Measurements from ENCODE around the gene RSRP1. TPM values are rescaled to one million over a fixed set of nuclear protein-coding genes. Genes with fewer than 3 reads are reported as not detected.
A peak's percentile ranks its signal among the peaks of the same experiment; 100 is the strongest.

Gene RSRP1
- polyA plus RNA-seq, 2 of the 4 experiments (the other 2 are of a cell fraction): 34.5 to 50.6 TPM

DNA sequence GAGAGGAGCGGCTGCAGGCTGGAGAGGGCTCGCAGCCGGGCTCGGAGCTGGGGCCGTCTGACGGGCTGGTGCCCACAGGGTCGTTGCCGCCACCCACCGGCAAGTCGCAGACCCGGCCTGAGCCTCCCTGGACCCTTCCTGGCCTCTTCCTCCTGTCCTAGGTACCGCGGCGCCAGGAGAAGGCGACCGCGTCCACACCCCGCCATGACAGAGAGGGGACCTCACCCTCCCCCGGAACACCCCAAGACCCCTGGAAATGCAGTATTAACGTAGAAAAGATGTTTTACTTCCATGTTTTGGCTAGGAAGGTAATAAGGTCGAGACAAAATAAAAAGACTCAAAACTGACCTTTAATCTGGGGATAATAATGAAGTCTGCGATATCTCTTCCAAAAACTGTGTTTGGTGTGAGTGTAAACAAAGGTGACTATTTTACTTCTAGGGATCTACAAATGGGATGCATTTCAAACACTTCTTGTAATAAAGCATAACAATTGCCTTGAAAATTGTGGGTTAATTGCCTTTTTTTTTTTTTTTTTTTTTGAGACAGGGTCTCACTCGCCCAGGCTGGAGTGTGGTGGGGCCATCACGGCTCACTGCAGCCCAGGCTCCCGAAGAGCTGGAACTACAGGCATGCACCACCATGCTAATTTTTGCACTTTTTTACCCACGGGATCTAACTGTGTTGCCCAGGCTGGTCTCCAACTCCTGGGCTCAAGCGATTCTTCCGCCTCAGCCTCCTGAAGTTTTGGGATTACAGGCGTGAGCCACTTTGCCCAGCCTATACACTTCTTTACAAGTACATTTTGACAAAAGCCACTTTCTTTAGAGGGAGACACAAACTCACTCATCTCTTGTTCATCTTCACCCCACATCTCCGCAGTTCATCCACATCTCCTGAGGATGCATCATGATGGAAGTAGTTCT lies 838 bp upstream of the RSRP1 start:
- peak overlapping the region; percentile 89 for H3K4me3 ChIP-seq
- ATAC-seq: peak in 1 of 2 experiments; percentile 92; a peak in 5 of 6 replicates
- WGBS (ENCODE audit: missing lambda C conversion rate): 71% methylated on average over 12 of the region's 30 CpGs
- no peak for DNase-seq (ENCODE audit: low read depth in 1 of 2, low spot score in 1 of 2)
- POLR2A ChIA-PET: interaction anchor here (0.5 to 1.4 kb wide), 16 partner anchors 8 to 571 kb away, joined by 3 to 36 read pairs (median 4); partner anchors contain the start of genes CLIC4, MACO1 and SYF2
- CTCF ChIA-PET: interaction anchor here (1.0 kb wide), 1 partner anchor 9 kb away, joined by 3 read pairs; no protein-coding TSS in a partner anchor
- peaks cover 14% of the 10 kb centered on the region; the same call in 2 of the 3 replicates for H3K4me1 ChIP-seq
- peak overlapping the region; percentile 83 for H3K4me2 ChIP-seq
- H3K27ac ChIP-seq: peak overlapping the region; percentile 98 to 99
- no peaks in the 10 kb centered on the region for H3K9me3 ChIP-seq
- FAIRE-seq: no peak
- TF ChIP-seq RCOR1 (IDR thresholded peaks at IDR 0.05; ENCODE audit: low read depth, low read length) (no peak), ZSCAN20 (CRISPR knock-in tag; IDR thresholded peaks at IDR 0.05) (no peak), ELK1 (IDR thresholded peaks at IDR 0.05; ENCODE audit: low read depth, low read length) (no peak), GATA3 (IDR thresholded peaks at IDR 0.05; ENCODE audit: borderline replicate concordance) (no peak)

DNA sequence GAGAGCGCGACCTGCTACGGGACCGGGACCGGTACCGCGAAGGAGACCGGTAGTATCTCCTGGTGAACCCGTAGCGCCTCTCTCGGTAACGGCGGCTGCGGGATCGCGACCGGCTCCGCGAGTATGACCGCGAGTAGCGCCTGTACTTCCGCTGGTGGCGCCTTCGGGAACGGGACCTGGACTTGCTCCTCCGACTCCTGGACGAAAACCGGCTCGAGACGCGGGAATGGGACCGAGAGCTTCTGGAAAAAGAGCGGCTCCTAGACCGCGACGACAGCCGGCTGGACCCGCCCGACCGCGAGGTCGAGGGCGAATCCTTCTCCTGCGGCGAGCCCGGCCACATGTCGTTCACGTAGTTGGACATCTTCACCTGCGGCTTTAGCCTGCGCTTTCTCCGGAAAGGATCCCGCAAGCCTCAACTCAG lies 642 bp downstream of the RSRP1 start:
- peaks cover 14% of the 10 kb centered on the region; the same call in 2 of the 3 replicates for H3K4me1 ChIP-seq
- CTCF ChIA-PET: no interaction called here

DNA sequence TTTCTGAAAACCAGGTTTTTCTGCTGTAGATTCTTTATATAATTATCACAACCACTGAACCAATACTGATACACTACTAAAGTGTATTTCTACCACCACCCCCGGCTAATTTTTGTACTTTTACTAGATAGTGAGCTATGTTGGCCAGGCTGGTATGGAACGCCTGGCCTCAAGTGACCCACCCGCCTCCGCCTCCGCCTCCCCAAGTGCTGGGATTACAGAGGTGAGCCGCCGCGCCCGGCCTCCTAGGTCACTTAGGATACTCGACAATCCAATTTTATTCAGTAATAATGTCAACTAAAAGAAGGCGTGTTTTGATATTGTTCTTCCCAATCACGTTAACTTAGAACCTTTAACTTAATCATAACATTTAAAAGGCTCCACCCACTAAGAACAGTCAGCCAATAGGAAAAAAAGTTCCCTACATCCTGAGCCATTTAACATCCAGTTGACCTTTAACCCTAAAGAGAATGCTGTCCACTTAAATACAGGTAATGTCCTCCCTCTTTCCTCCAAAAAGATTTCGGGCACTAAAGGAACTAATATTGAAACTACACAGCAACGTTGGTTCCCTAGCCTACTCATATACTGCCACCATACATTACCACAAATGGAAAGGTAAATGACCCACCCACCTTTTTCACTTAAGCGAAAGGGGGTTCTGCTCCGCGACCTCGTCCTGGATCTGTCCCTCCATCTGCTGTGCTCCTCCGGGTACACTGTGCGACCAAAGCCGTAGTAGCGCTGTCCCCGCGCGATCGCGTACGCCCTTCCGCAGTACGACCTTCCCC lies 1.2 kb downstream of the RSRP1 start:
- FAIRE-seq (no peak), ATAC-seq (peak; percentile 1 to 39; a peak in 3 of 6 replicates), DNase-seq (ENCODE audit: low read depth in 1 of 2, low spot score in 1 of 2) (peak; percentile 49 to 50)
- peak overlapping the region; percentile 98 to 99 for H3K27ac ChIP-seq
- peak overlapping the region; percentile 97 for H3K4me2 ChIP-seq
- H3K4me3 ChIP-seq: peak overlapping the region; percentile 89
- ChIA-PET POLR2A (no interaction called here), CTCF (no interaction called here)
- TF ChIP-seq FOXS1 (CRISPR knock-in tag; IDR thresholded peaks at IDR 0.05): no peak
- TF ChIP-seq MAZ (IDR thresholded peaks at IDR 0.05; ENCODE audit: borderline replicate concordance, low read depth, low read length): no peak
- no peak for TF ChIP-seq MYC (IDR thresholded peaks at IDR 0.05; ENCODE audit: borderline replicate concordance, low read length)
- TF ChIP-seq, protein P1, sequence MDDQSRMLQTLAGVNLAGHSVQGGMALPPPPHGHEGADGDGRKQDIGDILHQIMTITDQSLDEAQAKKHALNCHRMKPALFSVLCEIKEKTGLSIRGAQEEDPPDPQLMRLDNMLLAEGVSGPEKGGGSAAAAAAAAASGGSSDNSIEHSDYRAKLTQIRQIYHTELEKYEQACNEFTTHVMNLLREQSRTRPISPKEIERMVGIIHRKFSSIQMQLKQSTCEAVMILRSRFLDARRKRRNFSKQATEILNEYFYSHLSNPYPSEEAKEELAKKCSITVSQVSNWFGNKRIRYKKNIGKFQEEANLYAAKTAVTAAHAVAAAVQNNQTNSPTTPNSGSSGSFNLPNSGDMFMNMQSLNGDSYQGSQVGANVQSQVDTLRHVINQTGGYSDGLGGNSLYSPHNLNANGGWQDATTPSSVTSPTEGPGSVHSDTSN (IDR thresholded peaks at IDR 0.05): no peak
- TF ChIP-seq SMC3 (IDR thresholded peaks at IDR 0.05): no peak
- no peak for TF ChIP-seq NR3C1 (IDR thresholded peaks at IDR 0.05)
- TF ChIP-seq JUN (IDR thresholded peaks at IDR 0.05): no peak
- TF ChIP-seq, protein P2, sequence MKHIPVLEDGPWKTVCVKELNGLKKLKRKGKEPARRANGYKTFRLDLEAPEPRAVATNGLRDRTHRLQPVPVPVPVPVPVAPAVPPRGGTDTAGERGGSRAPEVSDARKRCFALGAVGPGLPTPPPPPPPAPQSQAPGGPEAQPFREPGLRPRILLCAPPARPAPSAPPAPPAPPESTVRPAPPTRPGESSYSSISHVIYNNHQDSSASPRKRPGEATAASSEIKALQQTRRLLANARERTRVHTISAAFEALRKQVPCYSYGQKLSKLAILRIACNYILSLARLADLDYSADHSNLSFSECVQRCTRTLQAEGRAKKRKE (CRISPR knock-in tag; IDR thresholded peaks at IDR 0.05; ENCODE audit: low read depth): no peak
- TF ChIP-seq RAD21 (conservative IDR thresholded peaks at IDR 0.05 in 1 of 2, IDR thresholded peaks at IDR 0.05 in 1 of 2): no peak
- 30% methylated on average over 20 of the region's 30 CpGs for WGBS (ENCODE audit: missing lambda C conversion rate)
- peaks cover 17% of the 10 kb centered on the region; the same call in 2 of the 3 replicates for H3K4me1 ChIP-seq
- no peaks in the 10 kb centered on the region for H3K9me3 ChIP-seq

More for the DNA sequence above, 642 bp downstream of the RSRP1 start:
- FAIRE-seq (no peak), ATAC-seq (peak; percentile 11 to 22; a peak in 5 of 6 replicates), DNase-seq (ENCODE audit: low read depth in 1 of 2, low spot score in 1 of 2) (no peak)
- Histone ChIP-seq H3K9me3 (no peaks in the 10 kb centered on the region), H3K27ac (peak overlapping the region; percentile 98 to 99), H3K4me3 (peak overlapping the region; percentile 89), H3K4me2 (peak overlapping the region; percentile 97)
- no peak for TF ChIP-seq ZFP36 (IDR thresholded peaks at IDR 0.05; ENCODE audit: borderline replicate concordance, partially characterized antibody)
- TF ChIP-seq, protein P3, sequence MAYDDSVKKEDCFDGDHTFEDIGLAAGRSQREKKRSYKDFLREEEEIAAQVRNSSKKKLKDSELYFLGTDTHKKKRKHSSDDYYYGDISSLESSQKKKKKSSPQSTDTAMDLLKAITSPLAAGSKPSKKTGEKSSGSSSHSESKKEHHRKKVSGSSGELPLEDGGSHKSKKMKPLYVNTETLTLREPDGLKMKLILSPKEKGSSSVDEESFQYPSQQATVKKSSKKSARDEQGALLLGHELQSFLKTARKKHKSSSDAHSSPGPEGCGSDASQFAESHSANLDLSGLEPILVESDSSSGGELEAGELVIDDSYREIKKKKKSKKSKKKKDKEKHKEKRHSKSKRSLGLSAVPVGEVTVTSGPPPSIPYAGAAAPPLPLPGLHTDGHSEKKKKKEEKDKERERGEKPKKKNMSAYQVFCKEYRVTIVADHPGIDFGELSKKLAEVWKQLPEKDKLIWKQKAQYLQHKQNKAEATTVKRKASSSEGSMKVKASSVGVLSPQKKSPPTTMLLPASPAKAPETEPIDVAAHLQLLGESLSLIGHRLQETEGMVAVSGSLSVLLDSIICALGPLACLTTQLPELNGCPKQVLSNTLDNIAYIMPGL (CRISPR knock-in tag; IDR thresholded peaks at IDR 0.05; ENCODE audit: borderline replicate concordance): no peak
- TF ChIP-seq, protein P2 (CRISPR knock-in tag; IDR thresholded peaks at IDR 0.05; ENCODE audit: low read depth): no peak
- no peak for TF ChIP-seq FOSL2 (IDR thresholded peaks at IDR 0.05)
- TF ChIP-seq FOSL2 (CRISPR knock-in tag; IDR thresholded peaks at IDR 0.05): no peak
- no peak for TF ChIP-seq TFCP2L1 (CRISPR knock-in tag; IDR thresholded peaks at IDR 0.05)
- POLR2A ChIA-PET: interaction anchor here (1.0 to 1.4 kb wide), 4 partner anchors 14 to 502 kb away, joined by 6 to 36 read pairs (median 8); partner anchors contain the start of genes CLIC4, MACO1 and SYF2
- WGBS (ENCODE audit: missing lambda C conversion rate): under 1% methylated on average over 21 of the region's 53 CpGs
